PFSK-1 (cell line): ENCODE measurements around the gene SERPINA9.

Source experiments
- POLR2AphosphoS5 ChIP-seq: IDR thresholded peaks from 2 replicates; pipeline ENCODE4 v1.6.1; 2012; ENCODE audit warnings: low read depth, mild to moderate bottlenecking, control low read depth, low read length, moderate library complexity
- SIN3A ChIP-seq: IDR thresholded peaks from 2 replicates; pipeline ENCODE4 v1.6.1; 2012; ENCODE audit warnings: mild to moderate bottlenecking, low read length, moderate library complexity, borderline replicate concordance; ENCODE audit not compliant: insufficient read depth
- TF ChIP-seq, protein P1 (sequence below), 2 experiments: IDR thresholded peaks; 2 replicates each; pipeline versions ENCODE4 v1.6.1 to v1.8.0; 2011 to 2012; ENCODE audit warnings: low read depth in 2 of 2, low read length in 2 of 2, control low read depth in 1 of 2, inconsistent platforms in 1 of 2, mild to moderate bottlenecking in 1 of 2, moderate library complexity in 1 of 2; ENCODE audit not compliant: insufficient read depth in 1 of 2

DNA sequence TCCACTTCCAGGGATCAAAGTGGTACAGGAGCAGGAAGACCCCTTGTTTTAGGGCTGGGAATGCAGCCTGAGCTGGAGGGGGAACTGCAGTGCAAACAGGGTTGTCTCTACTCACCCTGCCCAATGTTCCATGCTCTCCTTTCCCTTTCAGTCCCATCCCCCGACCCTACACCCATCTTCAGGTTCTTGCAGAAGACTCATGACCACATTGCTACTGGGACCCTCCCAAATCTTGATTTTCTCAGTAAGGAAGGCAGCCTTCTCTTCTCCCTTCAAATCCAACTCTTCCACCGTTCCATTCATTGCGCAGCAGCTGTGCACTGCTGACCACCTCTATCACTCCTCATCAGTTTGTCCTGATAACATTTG is 25.3 kb downstream of the SERPINA9 start:
- TF ChIP-seq POLR2AphosphoS5, result no peak
- no peak for TF ChIP-seq SIN3A
- TF ChIP-seq, protein P1, sequence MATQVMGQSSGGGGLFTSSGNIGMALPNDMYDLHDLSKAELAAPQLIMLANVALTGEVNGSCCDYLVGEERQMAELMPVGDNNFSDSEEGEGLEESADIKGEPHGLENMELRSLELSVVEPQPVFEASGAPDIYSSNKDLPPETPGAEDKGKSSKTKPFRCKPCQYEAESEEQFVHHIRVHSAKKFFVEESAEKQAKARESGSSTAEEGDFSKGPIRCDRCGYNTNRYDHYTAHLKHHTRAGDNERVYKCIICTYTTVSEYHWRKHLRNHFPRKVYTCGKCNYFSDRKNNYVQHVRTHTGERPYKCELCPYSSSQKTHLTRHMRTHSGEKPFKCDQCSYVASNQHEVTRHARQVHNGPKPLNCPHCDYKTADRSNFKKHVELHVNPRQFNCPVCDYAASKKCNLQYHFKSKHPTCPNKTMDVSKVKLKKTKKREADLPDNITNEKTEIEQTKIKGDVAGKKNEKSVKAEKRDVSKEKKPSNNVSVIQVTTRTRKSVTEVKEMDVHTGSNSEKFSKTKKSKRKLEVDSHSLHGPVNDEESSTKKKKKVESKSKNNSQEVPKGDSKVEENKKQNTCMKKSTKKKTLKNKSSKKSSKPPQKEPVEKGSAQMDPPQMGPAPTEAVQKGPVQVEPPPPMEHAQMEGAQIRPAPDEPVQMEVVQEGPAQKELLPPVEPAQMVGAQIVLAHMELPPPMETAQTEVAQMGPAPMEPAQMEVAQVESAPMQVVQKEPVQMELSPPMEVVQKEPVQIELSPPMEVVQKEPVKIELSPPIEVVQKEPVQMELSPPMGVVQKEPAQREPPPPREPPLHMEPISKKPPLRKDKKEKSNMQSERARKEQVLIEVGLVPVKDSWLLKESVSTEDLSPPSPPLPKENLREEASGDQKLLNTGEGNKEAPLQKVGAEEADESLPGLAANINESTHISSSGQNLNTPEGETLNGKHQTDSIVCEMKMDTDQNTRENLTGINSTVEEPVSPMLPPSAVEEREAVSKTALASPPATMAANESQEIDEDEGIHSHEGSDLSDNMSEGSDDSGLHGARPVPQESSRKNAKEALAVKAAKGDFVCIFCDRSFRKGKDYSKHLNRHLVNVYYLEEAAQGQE (IDR thresholded peaks at IDR 0.05; ENCODE audit: insufficient read depth in 1 of 2, low read depth in 2 of 2, low read length in 2 of 2), result no peak
